GM13977 (cell line): ENCODE measurements around the gene SMIM36.

Source experiments
- DNase-seq: peaks from one replicate; pipeline ENCODE4 v3.0.0; 2012; ENCODE audit warnings: low spot score
- in situ Hi-C: fragments of 300-500 bp; cut with MboI; formaldehyde crosslinking; loops from one replicate; pipeline ENCODE4 v1.12.0; 2022; ENCODE audit warnings: low sequenced_read_pairs, low pct_unique_long_range_greater_than_20kb, mixed read lengths, inconsistent platforms; ENCODE audit not compliant: unreplicated experiment
- TF ChIP-seq, protein P1 (sequence below): IDR thresholded peaks from 2 replicates; pipeline ENCODE4 v1.5.1; 2012; ENCODE audit warnings: mild to moderate bottlenecking, control low read depth; ENCODE audit not compliant: insufficient read depth; ENCODE audit errors: extremely low read depth, missing control alignments

Gene SMIM36

DNA sequence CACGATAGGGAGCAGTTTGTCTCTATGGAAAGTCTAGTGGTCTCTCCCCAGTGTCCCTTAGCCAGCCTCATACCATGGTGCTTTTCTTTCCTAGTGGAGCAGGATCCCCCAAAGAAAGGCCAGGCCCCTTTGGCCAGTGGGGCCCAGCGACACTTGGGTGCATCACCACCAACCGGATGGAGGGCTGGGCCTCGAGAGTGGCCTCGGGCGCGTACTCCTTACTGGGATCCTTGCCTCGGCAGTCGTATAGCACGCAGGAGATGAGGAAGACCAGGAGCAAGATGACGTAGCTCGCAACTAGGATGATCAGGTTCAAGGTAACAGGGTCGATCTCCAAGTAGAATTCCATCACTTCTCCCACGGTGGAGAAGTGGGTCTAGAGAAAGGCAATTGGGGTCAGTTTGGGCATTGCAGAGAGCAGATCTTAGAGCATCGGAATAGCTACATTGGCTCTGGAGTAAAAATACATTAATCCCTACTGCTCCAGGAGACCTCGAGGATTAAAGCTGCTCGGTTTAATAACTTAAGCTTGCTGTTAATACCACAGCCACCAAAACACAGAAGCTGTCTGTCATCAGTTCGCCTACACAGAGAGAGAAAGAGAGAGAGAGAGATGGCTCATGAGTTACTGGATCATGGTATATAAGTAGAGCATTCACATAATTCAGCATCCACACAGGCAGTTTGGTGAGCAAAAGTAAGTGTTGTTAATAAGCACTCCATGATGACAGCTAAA lies at the start of gene SMIM36:
Gene SMIM36, minus strand, starts transcription at position 467 of the 736 bp plus-strand sequence.
- DNase-seq: no peak
- TF ChIP-seq, protein P1, sequence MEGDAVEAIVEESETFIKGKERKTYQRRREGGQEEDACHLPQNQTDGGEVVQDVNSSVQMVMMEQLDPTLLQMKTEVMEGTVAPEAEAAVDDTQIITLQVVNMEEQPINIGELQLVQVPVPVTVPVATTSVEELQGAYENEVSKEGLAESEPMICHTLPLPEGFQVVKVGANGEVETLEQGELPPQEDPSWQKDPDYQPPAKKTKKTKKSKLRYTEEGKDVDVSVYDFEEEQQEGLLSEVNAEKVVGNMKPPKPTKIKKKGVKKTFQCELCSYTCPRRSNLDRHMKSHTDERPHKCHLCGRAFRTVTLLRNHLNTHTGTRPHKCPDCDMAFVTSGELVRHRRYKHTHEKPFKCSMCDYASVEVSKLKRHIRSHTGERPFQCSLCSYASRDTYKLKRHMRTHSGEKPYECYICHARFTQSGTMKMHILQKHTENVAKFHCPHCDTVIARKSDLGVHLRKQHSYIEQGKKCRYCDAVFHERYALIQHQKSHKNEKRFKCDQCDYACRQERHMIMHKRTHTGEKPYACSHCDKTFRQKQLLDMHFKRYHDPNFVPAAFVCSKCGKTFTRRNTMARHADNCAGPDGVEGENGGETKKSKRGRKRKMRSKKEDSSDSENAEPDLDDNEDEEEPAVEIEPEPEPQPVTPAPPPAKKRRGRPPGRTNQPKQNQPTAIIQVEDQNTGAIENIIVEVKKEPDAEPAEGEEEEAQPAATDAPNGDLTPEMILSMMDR: no peak
- in situ Hi-C loops: loop anchor here (10.0 to 25.0 kb wide), 2 partner anchors 156 to 524 kb away; no protein-coding TSS in a partner anchor

DNA sequence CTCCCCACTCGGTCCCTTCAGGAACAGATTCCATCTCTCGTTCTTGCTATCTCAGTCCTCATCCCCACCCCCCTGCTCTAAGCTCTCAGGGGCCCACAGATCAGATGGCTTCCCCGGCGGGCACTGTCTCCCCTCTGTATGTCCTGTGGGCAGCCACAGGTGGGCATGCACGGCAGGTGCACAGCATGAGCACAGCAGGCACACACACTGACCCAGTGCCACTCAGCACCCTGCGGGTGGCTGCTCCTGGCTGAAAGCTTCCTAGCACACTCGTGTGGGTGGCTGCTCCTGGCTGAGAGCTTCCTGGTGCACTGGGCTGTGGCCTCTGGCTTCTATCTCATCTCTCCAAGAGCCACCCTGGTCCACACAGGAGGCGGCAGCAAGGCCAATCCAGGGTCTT lies 44.5 kb upstream of the SMIM36 start:
- TF ChIP-seq, protein P1: no peak

DNA sequence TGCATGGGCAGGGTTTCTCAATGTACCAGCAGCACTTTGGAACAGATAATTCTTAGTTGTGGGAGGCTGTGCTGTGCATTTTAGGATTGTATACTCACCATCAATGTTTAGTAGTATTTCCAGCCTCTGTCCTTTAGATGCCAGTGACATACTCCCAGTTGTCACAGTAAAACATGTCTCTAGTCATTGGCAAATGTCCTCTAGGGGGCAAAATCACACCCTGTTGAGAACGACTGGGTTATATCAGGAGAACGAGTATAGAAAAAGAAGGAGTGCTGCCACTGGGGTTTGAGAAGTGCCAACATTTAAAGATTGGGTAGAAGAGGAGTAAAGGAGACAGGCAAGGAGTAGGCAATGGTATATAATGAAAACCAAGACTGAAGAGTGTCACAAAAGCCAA lies 37.9 kb upstream of the SMIM36 start:
- in situ Hi-C loops: no loop called here
- DNase-seq: peak; percentile 36
- TF ChIP-seq, protein P1: peak; percentile 43

More for the DNA sequence above, 44.5 kb upstream of the SMIM36 start:
- DNase-seq: no peak
- in situ Hi-C loops: no loop called here

DNA sequence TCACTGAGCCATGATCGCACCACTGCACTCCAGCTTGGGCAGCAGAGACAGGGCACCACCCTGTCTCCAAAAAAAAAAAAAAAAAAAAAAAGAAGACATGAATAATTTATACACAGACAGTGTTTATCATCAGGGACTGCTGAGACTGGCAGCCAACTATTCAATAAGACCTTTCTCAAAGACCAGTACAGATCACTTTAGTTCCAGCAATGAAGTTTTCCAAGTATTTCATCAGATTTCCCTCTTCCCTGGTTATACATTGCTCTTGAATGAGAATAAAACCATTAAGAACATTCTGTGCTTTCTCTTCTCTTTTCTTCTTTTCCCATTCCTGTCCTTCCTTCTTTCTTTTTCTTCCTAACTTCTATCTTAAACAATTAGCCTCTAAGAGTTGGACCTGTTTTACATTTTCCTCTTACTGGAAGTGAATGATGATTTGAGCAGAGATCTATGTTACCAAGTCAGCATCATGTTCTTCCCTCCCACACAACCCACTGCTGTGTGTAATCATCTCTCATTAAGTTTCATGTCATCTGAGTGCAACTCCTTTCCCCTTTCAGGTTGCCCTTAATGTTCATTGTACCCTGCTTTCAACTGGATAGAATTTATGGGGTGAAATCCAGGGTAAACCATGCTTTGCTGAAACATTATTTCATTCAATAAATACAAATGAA lies 35.9 kb upstream of the SMIM36 start:
- TF ChIP-seq, protein P1: no peak
- in situ Hi-C loops: no loop called here
- DNase-seq: no peak

DNA sequence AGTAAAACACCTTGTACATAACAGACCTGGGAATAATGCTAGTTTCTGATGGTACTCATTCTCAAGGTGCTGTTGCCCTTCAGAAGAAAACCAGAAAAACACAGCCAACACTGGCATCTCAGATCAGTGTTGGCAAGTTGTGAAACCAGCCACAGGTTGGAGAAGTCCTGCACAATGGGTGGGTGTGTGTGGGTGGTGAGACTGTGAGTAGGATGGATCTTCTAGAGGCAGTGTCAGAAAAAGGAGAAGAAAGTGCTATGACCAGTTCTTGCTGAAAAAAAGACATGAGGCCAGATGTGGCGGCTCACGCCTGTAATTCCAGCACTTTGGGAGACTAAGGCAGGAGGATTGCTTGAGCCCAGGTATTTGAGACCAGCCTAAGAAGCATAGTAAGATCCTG lies 35.2 kb upstream of the SMIM36 start:
- TF ChIP-seq, protein P1: no peak
- in situ Hi-C loops: no loop called here
- DNase-seq: no peak

DNA sequence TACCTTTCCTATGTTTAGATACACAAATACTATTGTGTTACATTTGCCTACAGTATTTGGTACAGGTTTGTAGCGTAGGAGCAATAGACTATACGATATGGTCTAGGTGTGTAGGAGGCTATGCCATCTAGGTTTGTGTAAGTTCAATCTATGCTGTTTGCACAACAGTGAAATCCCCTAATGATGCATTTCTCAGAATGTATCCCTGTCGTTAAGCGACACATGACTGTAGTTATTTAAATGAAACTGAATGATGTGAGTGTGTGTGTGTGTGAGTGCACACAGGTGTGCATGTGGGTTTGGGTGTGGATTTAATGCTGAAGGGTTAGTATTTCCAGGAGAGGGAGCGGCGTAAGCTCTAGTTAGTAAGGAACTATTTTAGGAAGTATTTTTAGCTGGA lies 34.6 kb upstream of the SMIM36 start:
- DNase-seq: no peak
- TF ChIP-seq, protein P1: no peak
- in situ Hi-C loops: no loop called here
